ENCODE results near the gene TUBB. TPM values are rescaled to one million over a fixed set of nuclear protein-coding genes. Genes with fewer than 3 reads are reported as not detected.

Gene TUBB
- total and polyA plus RNA-seq, 4 donors: 115 to 533 (median 210) TPM

GRCh38 chr6:30712441-30712945, 7.7 kb upstream of the TUBB start:
- Histone ChIP-seq H3K36me3 (ENCODE audit: control insufficient read depth in 4 of 4, insufficient read depth in 3 of 4, low read depth in 1 of 4, low read length in 3 of 4) (peaks cover 2 to 32% (median 23%) of the 10 kb centered on the region in 4 donors), H3K4me1 (ENCODE audit: control insufficient read depth in 4 of 4, insufficient read depth in 4 of 4, low read length in 3 of 4) (peaks cover 9 to 36% (median 20%) of the 10 kb centered on the region in 4 donors), H3K9ac (ENCODE audit: low read depth in 1 of 2, low read length in 2 of 2) (no peak overlapping the region), H3K27ac (ENCODE audit: low read depth in 1 of 2, low read length in 2 of 2) (no peak overlapping the region), H3K4me3 (ENCODE audit: low read depth in 1 of 3, low read length in 3 of 3) (no peak overlapping the region), H3K9me3 (ENCODE audit: control insufficient read depth in 4 of 4, low read length in 3 of 4) (no peaks in the 10 kb centered on the region), H3K27me3 (ENCODE audit: control insufficient read depth in 4 of 4, insufficient read depth in 4 of 4, low read length in 3 of 4) (no peaks in the 10 kb centered on the region)
- TF ChIP-seq SP1 (IDR thresholded peaks at IDR 0.05) (no peak), HNF4G (IDR thresholded peaks at IDR 0.05) (no peak), RXRA (IDR thresholded peaks at IDR 0.05) (no peak), RAD21 (IDR thresholded peaks at IDR 0.05) (no peak), ZBTB33 (IDR thresholded peaks at IDR 0.05) (no peak), JUND (IDR thresholded peaks at IDR 0.05) (no peak), REST (IDR thresholded peaks at IDR 0.05) (no peak), MAX (IDR thresholded peaks at IDR 0.05) (no peak), NR2F2 (IDR thresholded peaks at IDR 0.05) (no peak), EGR1 (IDR thresholded peaks at IDR 0.05; ENCODE audit: low read depth in 2 of 2) (no peak), FOXA2 (IDR thresholded peaks at IDR 0.05) (no peak)
- no peak for DNase-seq (ENCODE audit: low spot score)
- 90% methylated on average over 7 of the region's 7 CpGs for WGBS

- Histone ChIP-seq H3K4me1 (ENCODE audit: control insufficient read depth in 4 of 4, insufficient read depth in 4 of 4, low read length in 3 of 4) (peaks cover 6 to 21% (median 13%) of the 10 kb centered on the region in 4 donors), H3K27ac (ENCODE audit: low read depth in 1 of 2, low read length in 2 of 2) (no peak overlapping the region), H3K4me3 (ENCODE audit: low read depth in 1 of 3, low read length in 3 of 3) (no peak overlapping the region), H3K36me3 (ENCODE audit: control insufficient read depth in 4 of 4, insufficient read depth in 3 of 4, low read depth in 1 of 4, low read length in 3 of 4) (peaks cover 2 to 32% (median 23%) of the 10 kb centered on the region in 4 donors), H3K9me3 (ENCODE audit: control insufficient read depth in 4 of 4, low read length in 3 of 4) (no peaks in the 10 kb centered on the region), H3K27me3 (ENCODE audit: control insufficient read depth in 4 of 4, insufficient read depth in 4 of 4, low read length in 3 of 4) (no peaks in the 10 kb centered on the region), H3K9ac (ENCODE audit: low read depth in 1 of 2, low read length in 2 of 2) (no peak overlapping the region)
- DNase-seq (ENCODE audit: low spot score): no peak
- WGBS: 93% methylated on average over 1 of the region's 1 CpG
- TF ChIP-seq NR2F2 (IDR thresholded peaks at IDR 0.05) (no peak), RAD21 (IDR thresholded peaks at IDR 0.05) (no peak), CTCF (IDR thresholded peaks at IDR 0.05; ENCODE audit: low read depth, low read length, missing input control) (no peak), ATF3 (IDR thresholded peaks at IDR 0.05) (no peak), REST (IDR thresholded peaks at IDR 0.05) (no peak), JUND (IDR thresholded peaks at IDR 0.05) (no peak), FOXA1 (IDR thresholded peaks at IDR 0.05) (no peak), EGR1 (IDR thresholded peaks at IDR 0.05; ENCODE audit: low read depth in 2 of 2) (no peak), HNF4A (conservative IDR thresholded peaks at IDR 0.05) (no peak), TAF1 (conservative IDR thresholded peaks at IDR 0.05) (no peak), SP1 (IDR thresholded peaks at IDR 0.05) (no peak), FOXA2 (IDR thresholded peaks at IDR 0.05) (no peak), YY1 (IDR thresholded peaks at IDR 0.05) (no peak), ZBTB33 (IDR thresholded peaks at IDR 0.05) (no peak), HNF4G (IDR thresholded peaks at IDR 0.05) (no peak), MAX (IDR thresholded peaks at IDR 0.05) (no peak)
Measured at GRCh38 chr6:30714263-30714662, 5.9 kb upstream of the TUBB start.
